Activated CD4-positive, alpha-beta T cell treated with anti-CD3 and anti-CD28 coated beads, Interleukin-2, amount 50 U/mL, for 16 hours (primary cell): ENCODE data around the gene ARHGAP20.

Source experiments
- DNase-seq: peaks from one replicate; pipeline ENCODE4 v3.0.0-alpha.2; 2020

The ARHGAP20 gene

DNA sequence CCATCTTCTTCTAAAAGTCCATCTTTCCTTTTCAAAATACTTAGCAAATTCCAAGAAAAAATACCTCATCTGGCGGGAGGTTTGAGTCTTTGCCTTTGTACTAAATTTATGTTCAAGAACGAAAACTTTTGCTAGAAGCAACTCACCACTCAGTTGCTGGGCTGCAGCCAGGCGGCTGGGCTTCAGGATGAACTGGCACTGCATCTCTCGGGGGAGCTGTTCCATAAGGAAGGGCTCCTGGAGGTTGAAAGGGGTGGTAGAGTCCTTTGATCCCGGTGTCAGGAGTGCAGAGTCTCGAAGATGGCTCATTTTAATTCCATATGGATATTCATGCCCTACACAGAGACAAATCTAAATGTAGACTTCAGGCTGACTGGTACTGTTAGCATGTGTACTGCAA lies 105.8 kb downstream of the ARHGAP20 start:
- no peak for DNase-seq

GRCh38 chr11:110601936-110602335 lies 110.3 kb downstream of the ARHGAP20 start:
- no peak for DNase-seq

DNA sequence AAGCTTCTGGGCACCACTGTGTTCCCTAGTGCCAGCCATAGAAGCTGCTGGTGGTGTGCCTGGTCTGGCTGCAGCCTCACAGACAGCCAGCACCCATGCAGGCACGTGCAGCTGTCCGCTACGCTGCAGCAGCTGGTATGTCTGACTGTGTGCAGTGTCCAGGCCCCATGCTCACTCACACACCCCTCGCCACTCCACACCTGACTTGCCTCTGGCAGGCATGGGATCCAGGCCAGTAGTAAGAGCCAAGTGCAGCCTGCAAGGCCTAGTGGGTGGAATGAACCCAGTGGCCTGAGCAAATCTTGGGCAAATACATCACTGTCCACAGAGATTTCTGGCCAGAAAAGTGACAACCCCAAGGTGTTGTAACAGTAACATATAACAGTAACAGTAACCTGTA lies 111.9 kb downstream of the ARHGAP20 start:
- DNase-seq: no peak

- DNase-seq: no peak
These were observed 113.0 kb downstream of the ARHGAP20 start for GRCh38 chr11:110599207-110599606.

DNA sequence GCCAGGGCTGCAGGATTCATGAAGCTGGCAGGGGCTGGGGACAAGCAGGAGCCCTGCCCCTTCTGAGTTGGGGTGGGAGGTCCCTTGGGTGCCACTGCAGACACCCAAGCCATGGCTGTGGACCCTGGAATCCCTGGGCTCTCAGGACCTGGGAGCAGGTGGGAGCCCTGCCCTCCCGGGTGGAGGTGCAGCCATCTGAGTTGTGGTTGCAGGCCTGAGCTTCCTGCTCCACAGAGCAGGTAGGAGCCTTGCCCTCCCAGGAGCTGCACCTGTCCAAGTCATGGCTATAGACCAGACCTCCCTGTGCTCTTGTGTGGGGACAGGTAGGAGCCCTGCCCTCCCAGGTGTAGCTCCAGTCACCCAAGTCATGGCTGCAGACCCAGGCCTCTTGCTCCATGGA lies 113.5 kb downstream of the ARHGAP20 start:
- no peak for DNase-seq

GRCh38 chr11:110587972-110588371 lies 124.3 kb downstream of the ARHGAP20 start:
- DNase-seq: no peak

GRCh38 chr11:110587129-110587528 lies 125.1 kb downstream of the ARHGAP20 start:
- DNase-seq: no peak

DNA sequence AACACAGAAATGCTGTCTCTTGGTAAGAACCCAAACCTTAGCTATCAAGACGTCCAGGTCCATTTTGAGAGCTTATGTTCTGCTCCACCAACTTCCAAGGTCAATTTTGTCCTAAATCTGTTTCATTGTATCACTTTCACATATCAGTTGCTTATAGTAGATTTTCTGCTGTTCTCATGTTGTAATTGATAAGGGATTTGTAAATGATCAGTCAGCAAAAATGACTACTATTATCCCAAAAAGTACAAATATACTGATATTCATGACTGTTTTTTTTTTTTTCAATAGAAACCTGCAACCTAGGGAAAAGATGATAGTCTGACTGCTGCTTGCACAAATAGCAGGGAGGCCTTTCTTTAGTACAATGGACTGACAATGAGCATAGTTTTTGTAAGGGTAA lies 128.1 kb downstream of the ARHGAP20 start:
- DNase-seq: no peak

- no peak for DNase-seq
These were observed 129.4 kb downstream of the ARHGAP20 start for GRCh38 chr11:110582728-110583432.

DNA sequence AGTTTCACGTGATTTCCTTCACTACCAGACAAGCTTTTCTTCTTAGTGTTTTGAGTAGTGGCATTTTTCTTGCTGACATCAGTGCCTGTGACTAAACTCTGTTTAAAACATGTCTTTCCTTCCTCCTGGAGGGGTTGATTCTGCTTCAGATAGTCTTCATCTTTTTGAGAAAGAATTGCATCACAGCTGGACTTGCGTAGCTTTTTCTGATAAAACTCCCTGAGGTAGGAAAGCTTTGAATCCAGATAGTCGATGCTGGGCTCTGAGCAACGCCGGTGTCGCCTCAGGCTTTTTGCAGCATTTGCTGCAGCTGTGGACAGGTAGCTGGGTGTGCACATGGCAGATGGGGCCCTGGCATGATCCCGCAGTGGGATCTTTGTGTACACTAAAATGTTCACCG lies 131.7 kb downstream of the ARHGAP20 start:
- DNase-seq: no peak

GRCh38 chr11:110573411-110573810 lies 138.8 kb downstream of the ARHGAP20 start:
- DNase-seq: no peak

- no peak for DNase-seq
These were observed 141.0 kb downstream of the ARHGAP20 start for GRCh38 chr11:110571081-110571720.

DNA sequence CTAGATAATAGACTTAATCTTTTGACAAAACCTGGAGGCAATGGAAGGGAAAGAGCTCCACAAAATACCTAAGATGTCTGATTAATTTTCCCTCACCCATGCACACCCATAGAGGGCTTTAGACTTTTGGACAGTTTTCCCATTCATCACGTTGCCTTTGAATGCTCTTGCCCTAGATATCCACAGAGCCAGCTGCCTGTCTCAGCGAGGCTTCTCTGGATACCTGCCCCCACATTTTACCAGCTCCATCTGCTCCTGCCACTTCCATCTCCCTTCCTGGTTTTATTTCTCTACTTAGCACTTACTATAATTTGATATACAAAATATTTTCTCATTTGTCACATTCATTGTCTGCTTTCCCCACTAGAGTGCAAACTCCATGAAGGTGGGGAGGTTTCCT lies 145.7 kb downstream of the ARHGAP20 start:
- DNase-seq: no peak

DNA sequence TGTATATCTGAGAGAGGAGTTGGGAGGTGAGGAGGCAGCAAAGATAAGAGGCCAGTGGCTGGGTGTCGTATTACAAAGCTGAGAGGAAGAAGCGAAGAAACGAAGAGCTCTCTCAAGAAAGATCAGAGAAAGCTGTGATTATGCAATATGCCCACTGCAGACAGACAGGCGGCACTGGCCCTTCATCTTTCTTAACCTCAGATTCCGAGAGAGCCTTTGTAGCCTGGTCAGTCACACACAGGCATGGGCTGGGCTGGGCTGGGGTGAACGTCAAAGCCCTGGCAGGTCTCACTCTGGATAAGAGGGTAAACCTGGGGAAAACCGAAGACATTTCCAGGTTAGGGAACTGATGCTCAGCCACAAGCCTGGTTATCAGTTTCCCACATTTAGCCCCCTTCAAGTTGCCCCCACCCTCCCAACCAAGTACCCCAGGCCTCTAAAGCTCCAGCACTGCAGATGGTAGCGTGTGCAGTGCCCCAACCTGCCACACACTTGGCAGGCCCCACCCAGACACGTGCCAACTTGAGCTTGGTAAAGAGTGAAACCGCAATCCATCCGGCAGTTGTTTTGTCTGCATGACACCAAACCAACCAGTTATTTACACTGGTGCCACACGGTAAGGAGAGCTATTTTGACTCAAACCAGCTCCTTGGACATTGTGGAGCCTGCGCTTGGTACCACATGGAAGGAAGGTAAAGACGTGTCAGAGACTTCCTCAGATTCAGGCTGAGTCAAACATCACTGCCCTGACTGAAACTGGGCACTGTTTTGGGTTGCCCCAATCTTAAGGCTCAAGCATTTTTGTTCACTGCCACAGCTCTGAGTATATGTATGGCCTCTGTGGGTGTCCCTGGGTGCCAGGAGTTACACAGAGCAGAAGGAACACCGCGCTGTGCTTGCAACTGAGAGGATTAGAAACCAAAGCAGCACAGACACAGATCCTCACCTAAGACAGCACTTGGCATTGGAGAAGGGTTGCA lies 146.6 kb downstream of the ARHGAP20 start:
- no peak for DNase-seq

DNA sequence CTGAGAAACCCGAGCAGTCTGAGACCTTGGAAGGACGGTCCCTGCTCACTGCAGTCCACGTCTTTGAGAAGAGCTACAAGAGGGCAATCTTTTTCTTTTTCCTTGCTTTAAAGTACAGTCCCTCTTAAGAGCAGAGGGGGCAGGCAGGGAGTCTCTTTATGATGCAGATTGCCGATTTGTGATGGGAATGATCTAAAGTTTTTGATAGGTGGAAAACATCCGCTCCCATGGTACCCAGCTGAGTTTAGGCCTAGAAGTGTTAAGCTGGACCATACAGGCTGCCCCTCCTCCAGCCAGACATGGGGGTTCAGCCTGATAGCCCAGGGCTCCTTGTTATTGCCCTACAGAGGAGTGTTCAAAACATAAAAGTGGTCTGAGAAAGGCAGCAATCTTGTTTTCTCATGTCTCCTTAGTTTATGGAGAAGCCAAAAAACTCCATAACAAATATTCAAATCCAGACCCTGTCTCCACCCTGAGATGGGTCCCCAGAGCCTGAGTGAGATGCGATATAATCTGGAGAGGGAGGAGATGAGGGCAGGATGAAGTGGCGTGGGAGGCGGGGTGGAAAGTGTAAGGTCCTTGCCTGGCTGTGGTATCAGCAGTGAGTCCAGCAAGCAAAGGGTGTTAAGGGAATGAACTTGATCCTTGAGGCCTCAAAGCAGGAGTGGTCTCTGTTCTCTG lies 147.4 kb downstream of the ARHGAP20 start:
- DNase-seq: no peak

DNA sequence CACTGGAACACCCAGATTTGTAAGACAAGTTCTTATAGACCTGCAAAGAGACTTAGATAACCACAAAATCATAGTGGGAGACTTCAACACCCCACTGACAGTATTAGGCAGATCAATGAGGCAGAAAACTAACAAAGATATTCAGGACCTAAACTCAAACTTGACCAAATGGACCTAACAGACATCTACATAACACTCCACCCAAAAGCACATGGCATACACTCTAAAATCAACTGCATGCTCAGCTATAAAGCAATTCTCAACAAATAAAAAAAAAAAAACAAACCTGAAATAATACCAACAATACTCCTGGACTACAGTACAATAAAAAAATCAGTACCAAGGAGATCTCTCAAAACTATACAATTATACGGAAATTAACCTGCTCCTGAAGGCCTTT lies 167.5 kb downstream of the ARHGAP20 start:
- no peak for DNase-seq

DNA sequence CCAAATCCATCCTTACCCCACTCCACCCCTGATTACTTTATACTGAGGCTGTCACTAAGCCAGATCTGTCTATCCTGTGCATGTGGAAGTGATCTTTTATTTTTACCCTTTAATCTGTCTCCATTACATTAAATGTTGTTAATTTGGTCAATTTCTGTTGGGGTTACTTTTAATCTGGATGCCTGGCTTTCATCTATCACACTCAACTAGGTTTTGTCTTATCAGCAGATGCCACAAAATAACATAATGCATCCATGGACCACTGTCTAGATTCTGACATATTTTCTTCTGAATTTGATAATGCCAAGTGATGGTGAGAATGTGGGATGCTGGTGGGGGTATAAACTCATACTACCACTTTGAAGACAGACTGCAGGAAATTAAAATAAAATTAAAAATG lies 174.1 kb downstream of the ARHGAP20 start:
- DNase-seq: no peak

GRCh38 chr11:110530900-110531741 lies 181.1 kb downstream of the ARHGAP20 start:
- DNase-seq: no peak

- peak; percentile 22 for DNase-seq
These were observed 183.2 kb downstream of the ARHGAP20 start for GRCh38 chr11:110529043-110529442.

- DNase-seq: no peak
These were observed 185.1 kb downstream of the ARHGAP20 start for GRCh38 chr11:110527146-110527545.
